Jurkat, Clone E6-1 (cell line): Measurements from ENCODE around the gene MED12.

Experiments
- DNase-seq: peaks from one replicate; pipeline ENCODE4 v3.0.0-alpha.2; 2011; ENCODE audit warnings: low read depth, low spot score
- H3K4me3 ChIP-seq: 2 replicates; pipeline ENCODE4 v1.5.1; 2011; ENCODE audit warnings: mild to moderate bottlenecking, low read length, control low read depth, moderate library complexity

MED12 gene

DNA sequence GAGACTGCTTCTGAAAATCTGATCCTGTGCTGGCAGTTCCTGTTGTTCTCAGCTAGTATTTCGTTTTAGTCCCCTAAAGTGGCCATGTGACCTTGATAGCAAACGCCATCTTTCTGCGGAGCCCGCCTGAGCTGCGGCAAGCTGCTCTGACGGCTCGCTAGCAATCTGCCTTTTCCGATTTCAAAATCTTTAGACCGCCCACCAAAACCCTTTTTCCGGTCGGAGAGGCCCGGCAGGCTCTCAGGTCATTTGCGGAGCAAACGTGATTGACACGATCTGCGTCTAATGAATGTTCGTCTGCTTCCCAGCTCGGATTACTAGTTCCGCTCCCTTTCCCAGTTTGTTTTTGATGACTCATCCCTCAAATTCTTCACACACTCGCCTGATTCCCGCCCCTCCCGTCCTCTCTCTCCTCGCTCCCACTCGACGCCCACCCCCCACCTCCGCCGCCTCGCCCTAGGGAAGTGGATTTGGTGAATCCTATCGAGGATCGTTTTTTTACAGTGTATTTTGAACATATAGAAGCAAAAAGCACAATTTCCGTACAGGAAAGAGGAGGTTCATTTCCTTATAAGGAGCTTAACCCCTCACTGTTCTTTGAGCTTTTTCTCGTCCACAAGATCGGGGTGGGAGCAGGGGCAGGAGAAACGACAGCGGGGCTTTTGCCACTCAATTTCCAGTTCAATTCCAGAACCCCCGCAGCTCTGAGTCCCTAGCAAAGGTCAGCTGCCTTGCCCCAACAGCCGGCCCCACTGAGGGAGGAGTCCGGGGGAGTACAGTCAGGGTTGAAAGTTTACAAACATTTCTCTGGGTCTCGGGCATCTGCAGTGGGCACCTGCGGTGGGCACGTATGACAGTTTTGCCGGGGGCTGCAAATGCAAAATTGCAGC, 63.8 kb downstream of the MED12 start:
- peak overlapping the region; percentile 53 for H3K4me3 ChIP-seq
- DNase-seq, result peak; percentile 94

DNA sequence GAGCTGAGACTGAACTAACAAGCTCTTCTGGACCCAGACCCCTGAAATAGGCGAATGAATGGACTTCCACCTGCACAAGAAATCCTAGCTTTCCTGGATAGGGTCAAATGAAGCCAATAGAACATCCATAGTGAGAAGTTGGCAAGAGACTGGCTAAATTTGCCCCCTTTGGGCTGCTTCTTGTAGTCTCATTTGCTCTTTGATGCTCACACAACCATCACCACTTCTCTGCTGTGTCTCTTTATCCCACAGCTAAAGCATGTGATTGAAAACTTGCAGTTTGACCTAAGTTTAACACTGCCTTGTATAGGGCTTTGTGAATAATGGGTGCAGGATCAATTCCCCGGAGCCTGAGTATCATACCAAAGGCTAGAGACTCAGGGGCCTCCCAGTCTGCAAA, 64.5 kb downstream of the MED12 start:
- no peak for DNase-seq
- H3K4me3 ChIP-seq, result no peak overlapping the region

DNA sequence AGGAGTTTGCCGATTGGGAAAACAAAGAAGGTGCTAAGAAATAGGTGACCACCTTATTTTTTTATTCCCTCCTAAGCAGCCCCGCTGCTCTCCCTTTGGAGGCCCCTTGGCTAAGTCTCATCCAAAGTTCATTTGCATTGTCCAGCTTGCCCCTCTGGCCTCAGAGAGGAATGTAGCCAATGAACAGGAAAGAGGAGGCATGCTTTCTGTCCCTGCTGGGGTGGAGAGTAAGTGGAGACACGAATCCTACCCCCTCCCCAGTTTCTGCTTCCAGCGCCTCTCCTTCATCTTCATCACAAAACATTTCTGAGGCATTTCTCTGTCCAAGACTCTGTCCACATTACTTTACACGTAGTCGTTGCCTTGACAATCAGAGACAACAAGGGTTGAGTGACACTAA, 64.9 kb downstream of the MED12 start:
- no peak for DNase-seq
- no peak overlapping the region for H3K4me3 ChIP-seq

DNA sequence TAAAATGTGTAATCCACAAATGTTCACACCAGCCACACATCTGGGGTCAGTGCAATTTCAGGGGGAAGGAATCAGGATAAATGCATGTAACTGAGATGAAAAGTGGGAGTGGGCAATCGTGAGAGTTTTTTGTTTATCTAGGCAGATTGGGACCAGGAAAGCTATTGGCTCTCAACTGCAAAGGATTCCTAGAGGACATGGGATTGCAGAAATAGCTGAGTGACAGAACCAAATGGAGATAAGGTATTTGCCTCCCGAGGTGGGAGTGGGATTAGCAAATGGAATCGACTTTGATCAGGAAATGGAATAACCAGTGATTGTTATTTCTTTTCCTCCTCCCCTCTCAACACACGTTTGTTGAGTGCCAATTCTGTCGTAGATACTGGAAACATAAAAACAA, 65.7 kb downstream of the MED12 start:
- H3K4me3 ChIP-seq, result no peak overlapping the region
- DNase-seq, result no peak

DNA sequence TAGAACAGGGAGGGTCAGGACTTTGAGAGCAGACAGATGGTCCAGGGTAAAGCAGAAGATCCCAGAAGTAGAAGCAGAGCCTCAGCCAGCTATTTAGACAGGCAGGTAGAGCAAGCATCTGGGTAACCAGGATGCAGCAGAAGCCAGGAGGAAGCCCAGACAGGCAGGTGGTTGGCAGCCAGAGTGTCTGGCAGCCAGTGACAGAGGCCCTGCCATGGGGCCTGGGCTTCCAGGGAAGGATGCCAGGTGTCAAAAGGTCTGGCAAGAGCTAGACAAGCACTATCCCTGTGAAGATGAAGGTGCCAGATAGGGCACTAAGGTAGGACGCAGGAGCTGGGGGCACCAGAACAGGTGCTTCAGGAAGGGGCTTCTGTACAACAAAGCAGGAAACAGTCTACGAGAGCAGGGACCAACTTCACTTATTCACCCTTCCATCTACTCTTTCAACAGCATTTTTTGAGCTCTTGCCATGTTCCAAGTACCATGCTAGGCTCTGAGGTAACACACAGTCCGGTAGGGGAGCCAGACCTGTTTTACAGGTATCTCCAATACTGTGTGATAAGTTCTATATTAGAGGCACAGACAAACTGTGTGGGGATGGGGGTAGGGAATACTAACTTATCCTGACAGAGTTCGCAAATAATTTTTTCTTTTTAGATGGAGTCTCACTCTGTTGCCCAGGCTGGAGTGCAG, 66.6 kb downstream of the MED12 start:
- no peak for DNase-seq
- H3K4me3 ChIP-seq, result no peak overlapping the region

DNA sequence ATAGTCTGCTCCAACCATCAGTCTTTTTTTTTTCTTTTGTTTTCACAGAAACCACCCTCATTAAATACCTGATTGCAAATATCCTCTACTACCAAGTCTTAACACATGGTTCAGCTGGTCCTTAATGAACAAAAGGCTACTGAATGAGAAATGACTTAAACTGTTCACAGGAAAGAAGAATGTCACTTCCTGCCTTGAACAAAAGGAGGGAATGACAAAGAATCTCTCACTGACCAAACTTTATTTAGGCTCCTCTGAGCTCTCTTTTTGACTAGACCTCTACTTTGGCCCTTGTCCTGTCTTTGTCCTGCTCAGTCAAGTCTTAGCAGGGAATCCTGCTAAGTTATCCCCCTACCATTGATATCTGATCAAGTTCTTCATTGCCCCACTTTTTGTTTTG, 72.9 kb downstream of the MED12 start:
- no peak overlapping the region for H3K4me3 ChIP-seq
- no peak for DNase-seq
